ENCODE data around the gene APLN. TPM values are rescaled to one million over a fixed set of nuclear protein-coding genes. Genes with fewer than 3 reads are reported as not detected.

Gene APLN
- total RNA-seq, 1 donor, result 0.72 TPM

- TF ChIP-seq CTCF (IDR thresholded peaks at IDR 0.05; ENCODE audit: extremely low read depth, low read depth, low read length), result no peak
- Histone ChIP-seq H3K36me3 (ENCODE audit: insufficient read depth, low read length) (no peaks in the 10 kb centered on the region), H3K27me3 (ENCODE audit: insufficient read depth, low read length) (no peaks in the 10 kb centered on the region), H3K4me1 (ENCODE audit: insufficient read depth, low read length) (no peaks in the 10 kb centered on the region), H3K4me3 (ENCODE audit: insufficient read depth, low read length) (no peak overlapping the region), H3K4me2 (ENCODE audit: insufficient read depth, low read length) (no peak overlapping the region), H3K27ac (ENCODE audit: low read depth, low read length) (no peak overlapping the region), H2AFZ (ENCODE audit: low read length) (no peak overlapping the region), H3K9me3 (ENCODE audit: low read depth, low read length) (no peaks in the 10 kb centered on the region), H4K20me1 (ENCODE audit: insufficient read depth, low read length) (no peaks in the 10 kb centered on the region), H3K79me2 (ENCODE audit: insufficient read depth, low read length) (no peaks in the 10 kb centered on the region)
- DNase-seq (ENCODE audit: insufficient read length, low spot score, missing footprints), result no peak
Observed at GRCh38 chrX:129689796-129690195, 35.0 kb upstream of the APLN start.

GRCh38 chrX:129688097-129688496 lies 33.3 kb upstream of the APLN start:
- Histone ChIP-seq H3K4me2 (ENCODE audit: insufficient read depth, low read length) (no peak overlapping the region), H3K36me3 (ENCODE audit: insufficient read depth, low read length) (no peaks in the 10 kb centered on the region), H4K20me1 (ENCODE audit: insufficient read depth, low read length) (no peaks in the 10 kb centered on the region), H3K79me2 (ENCODE audit: insufficient read depth, low read length) (no peaks in the 10 kb centered on the region), H3K4me1 (ENCODE audit: insufficient read depth, low read length) (no peaks in the 10 kb centered on the region), H3K9me3 (ENCODE audit: low read depth, low read length) (no peaks in the 10 kb centered on the region), H3K27me3 (ENCODE audit: insufficient read depth, low read length) (no peaks in the 10 kb centered on the region), H2AFZ (ENCODE audit: low read length) (no peak overlapping the region), H3K4me3 (ENCODE audit: insufficient read depth, low read length) (no peak overlapping the region), H3K27ac (ENCODE audit: low read depth, low read length) (no peak overlapping the region)
- DNase-seq (ENCODE audit: insufficient read length, low spot score, missing footprints), result no peak
- TF ChIP-seq CTCF (IDR thresholded peaks at IDR 0.05; ENCODE audit: extremely low read depth, low read depth, low read length), result no peak

GRCh38 chrX:129686422-129686948 lies 31.7 kb upstream of the APLN start:
- Histone ChIP-seq H3K9me3 (ENCODE audit: low read depth, low read length) (no peaks in the 10 kb centered on the region), H3K79me2 (ENCODE audit: insufficient read depth, low read length) (no peaks in the 10 kb centered on the region), H4K20me1 (ENCODE audit: insufficient read depth, low read length) (no peaks in the 10 kb centered on the region), H3K36me3 (ENCODE audit: insufficient read depth, low read length) (no peaks in the 10 kb centered on the region), H3K4me1 (ENCODE audit: insufficient read depth, low read length) (no peaks in the 10 kb centered on the region), H3K27me3 (ENCODE audit: insufficient read depth, low read length) (no peaks in the 10 kb centered on the region), H3K4me3 (ENCODE audit: insufficient read depth, low read length) (no peak overlapping the region), H3K4me2 (ENCODE audit: insufficient read depth, low read length) (no peak overlapping the region), H2AFZ (ENCODE audit: low read length) (no peak overlapping the region), H3K27ac (ENCODE audit: low read depth, low read length) (no peak overlapping the region)
- TF ChIP-seq CTCF (IDR thresholded peaks at IDR 0.05; ENCODE audit: extremely low read depth, low read depth, low read length), result no peak
- DNase-seq (ENCODE audit: insufficient read length, low spot score, missing footprints), result no peak

- DNase-seq (ENCODE audit: insufficient read length, low spot score, missing footprints), result no peak
- H3K9me3 ChIP-seq (ENCODE audit: low read depth, low read length), result no peaks in the 10 kb centered on the region
Observed at GRCh38 chrX:129682979-129683378, 28.2 kb upstream of the APLN start.

More at GRCh38 chrX:129682979-129683378, 28.2 kb upstream of the APLN start:
- H3K79me2 ChIP-seq (ENCODE audit: insufficient read depth, low read length), result no peaks in the 10 kb centered on the region
- no peak overlapping the region for H2AFZ ChIP-seq (ENCODE audit: low read length)
- no peak for TF ChIP-seq CTCF (IDR thresholded peaks at IDR 0.05; ENCODE audit: extremely low read depth, low read depth, low read length)
- H3K4me2 ChIP-seq (ENCODE audit: insufficient read depth, low read length), result no peak overlapping the region
- no peaks in the 10 kb centered on the region for H3K36me3 ChIP-seq (ENCODE audit: insufficient read depth, low read length)
- H3K4me1 ChIP-seq (ENCODE audit: insufficient read depth, low read length), result peaks cover 7% of the 10 kb centered on the region
- no peaks in the 10 kb centered on the region for H4K20me1 ChIP-seq (ENCODE audit: insufficient read depth, low read length)
- H3K4me3 ChIP-seq (ENCODE audit: insufficient read depth, low read length), result no peak overlapping the region
- H3K27ac ChIP-seq (ENCODE audit: low read depth, low read length), result no peak overlapping the region
- H3K27me3 ChIP-seq (ENCODE audit: insufficient read depth, low read length), result no peaks in the 10 kb centered on the region
